ENCODE results near the gene GTPBP4.

Gene GTPBP4

GRCh38 chr10:1047937-1048336 is 59.7 kb downstream of the GTPBP4 start:
- Histone ChIP-seq H3K36me3 (ENCODE audit: insufficient read depth, low read length) (peaks cover 69% of the 10 kb centered on the region), H3K9me3 (ENCODE audit: low read length) (no peaks in the 10 kb centered on the region), H3K4me3 (ENCODE audit: low read depth, low read length, poor library complexity, severe bottlenecking) (peak overlapping the region; percentile 95), H3K27ac (ENCODE audit: low read depth, low read length, poor library complexity, severe bottlenecking) (peak overlapping the region; percentile 94), H2AFZ (ENCODE audit: low read length) (no peak overlapping the region), H3K9ac (ENCODE audit: low read length) (peak overlapping the region; percentile 94), H3K4me1 (ENCODE audit: insufficient read depth, low read length, severe bottlenecking) (peaks cover 53% of the 10 kb centered on the region), H3F3A (ENCODE audit: insufficient read depth, low read length) (peaks cover 8% of the 10 kb centered on the region; the same call in 1 of the 2 replicates), H3K4me2 (ENCODE audit: low read length) (peak overlapping the region; percentile 82), H4K20me1 (ENCODE audit: insufficient read depth, low read length) (no peaks in the 10 kb centered on the region), H3K79me2 (ENCODE audit: insufficient read depth, low read length) (peaks cover 40% of the 10 kb centered on the region), H3K9me2 (ENCODE audit: low read depth, low read length) (no peaks in the 10 kb centered on the region), H3K27me3 (ENCODE audit: insufficient read depth, low read length) (no peaks in the 10 kb centered on the region)
- TF ChIP-seq EZH2 (IDR thresholded peaks at IDR 0.05; ENCODE audit: borderline replicate concordance, low read length): no peak
- no peak for TF ChIP-seq CTCF (IDR thresholded peaks at IDR 0.05; ENCODE audit: low read length)

- H3K9me3 ChIP-seq (ENCODE audit: low read length): no peaks in the 10 kb centered on the region
- peak overlapping the region; percentile 95 for H3K4me3 ChIP-seq (ENCODE audit: low read depth, low read length, poor library complexity, severe bottlenecking)
- peaks cover 40% of the 10 kb centered on the region for H3K79me2 ChIP-seq (ENCODE audit: insufficient read depth, low read length)
- H3K27me3 ChIP-seq (ENCODE audit: insufficient read depth, low read length): no peaks in the 10 kb centered on the region
- H3K27ac ChIP-seq (ENCODE audit: low read depth, low read length, poor library complexity, severe bottlenecking): peak overlapping the region; percentile 94
- H4K20me1 ChIP-seq (ENCODE audit: insufficient read depth, low read length): no peaks in the 10 kb centered on the region
- no peak overlapping the region for H2AFZ ChIP-seq (ENCODE audit: low read length)
- peak overlapping the region; percentile 94 for H3K9ac ChIP-seq (ENCODE audit: low read length)
- peak overlapping the region; percentile 82 for H3K4me2 ChIP-seq (ENCODE audit: low read length)
- peaks cover 69% of the 10 kb centered on the region for H3K36me3 ChIP-seq (ENCODE audit: insufficient read depth, low read length)
- H3K4me1 ChIP-seq (ENCODE audit: insufficient read depth, low read length, severe bottlenecking): peaks cover 52% of the 10 kb centered on the region
- no peaks in the 10 kb centered on the region for H3K9me2 ChIP-seq (ENCODE audit: low read depth, low read length)
- TF ChIP-seq CTCF (IDR thresholded peaks at IDR 0.05; ENCODE audit: low read length) (no peak), EZH2 (IDR thresholded peaks at IDR 0.05; ENCODE audit: borderline replicate concordance, low read length) (no peak)
- peaks cover 8% of the 10 kb centered on the region; the same call in 1 of the 2 replicates for H3F3A ChIP-seq (ENCODE audit: insufficient read depth, low read length)
Measured at GRCh38 chr10:1048349-1048731, 60.1 kb downstream of the GTPBP4 start.

- H3K9me2 ChIP-seq (ENCODE audit: low read depth, low read length): no peaks in the 10 kb centered on the region
- peaks cover 69% of the 10 kb centered on the region for H3K36me3 ChIP-seq (ENCODE audit: insufficient read depth, low read length)
- peak within 1 kb of the TSS; percentile 82 for H3K4me2 ChIP-seq (ENCODE audit: low read length)
- H3K9me3 ChIP-seq (ENCODE audit: low read length): no peaks in the 10 kb centered on the region
- H2AFZ ChIP-seq (ENCODE audit: low read length): no peak within 1 kb of the TSS
- peaks cover 8% of the 10 kb centered on the region; the same call in 1 of the 2 replicates for H3F3A ChIP-seq (ENCODE audit: insufficient read depth, low read length)
- no peaks in the 10 kb centered on the region for H3K27me3 ChIP-seq (ENCODE audit: insufficient read depth, low read length)
- no peak for TF ChIP-seq EZH2 (IDR thresholded peaks at IDR 0.05; ENCODE audit: borderline replicate concordance, low read length)
- TF ChIP-seq CTCF (IDR thresholded peaks at IDR 0.05; ENCODE audit: low read length): no peak
- no peaks in the 10 kb centered on the region for H4K20me1 ChIP-seq (ENCODE audit: insufficient read depth, low read length)
- H3K27ac ChIP-seq (ENCODE audit: low read depth, low read length, poor library complexity, severe bottlenecking): peak within 1 kb of the TSS; percentile 94
- peaks cover 47% of the 10 kb centered on the region for H3K4me1 ChIP-seq (ENCODE audit: insufficient read depth, low read length, severe bottlenecking)
- H3K4me3 ChIP-seq (ENCODE audit: low read depth, low read length, poor library complexity, severe bottlenecking): peak within 1 kb of the TSS; percentile 95
- peak within 1 kb of the TSS; percentile 94 for H3K9ac ChIP-seq (ENCODE audit: low read length)
- peaks cover 40% of the 10 kb centered on the region for H3K79me2 ChIP-seq (ENCODE audit: insufficient read depth, low read length)
Measured at GRCh38 chr10:1048732-1049424, 60.6 kb downstream of the GTPBP4 start, which contains the start of gene IDI1. TSS of gene IDI1 (minus strand) at chr10:1049119. CDS start at chr10:1049003, 116 bp downstream.
